Activated naive CD4-positive, alpha-beta T cell treated with anti-CD3 and anti-CD28 coated beads for 36 hours (primary cell): ENCODE data around the gene C4orf51. TPM values are rescaled to one million over a fixed set of nuclear protein-coding genes. Genes with fewer than 3 reads are reported as not detected.
"Not testable (repeated sequence)": the region's sequence is repeated elsewhere in the genome, so short reads cannot be mapped to it uniquely, and the experiment has no call there.

Experiments
- CTCF ChIA-PET: fragments of 350-600 bp; sonication (Branson Sonifier 250); formaldehyde crosslinking; loops from one replicate; lab custom pipeline; 2021; ENCODE audit warnings: antibody characterized with exemption; lab: Charles Lee
- DNase-seq: peaks from one replicate; pipeline ENCODE4 v3.0.0-alpha.2; 2020
- H3K27ac Mint-ChIP-seq: one replicate; pipeline ENCODE4 v1.8.0; 2021; ENCODE audit warnings: mild to moderate bottlenecking, mixed read lengths
- H3K27me3 Mint-ChIP-seq: one replicate; pipeline ENCODE4 v1.8.0; 2021; ENCODE audit warnings: low read depth, mixed read lengths
- H3K36me3 Mint-ChIP-seq: one replicate; pipeline ENCODE4 v1.8.0; 2021; ENCODE audit warnings: low read depth, mixed read lengths
- H3K4me1 Mint-ChIP-seq: one replicate; pipeline ENCODE4 v1.8.0; 2021; ENCODE audit warnings: low read depth, mixed read lengths
- H3K4me3 Mint-ChIP-seq: one replicate; pipeline ENCODE4 v1.8.0; 2021; ENCODE audit warnings: mild to moderate bottlenecking, moderate library complexity, mixed read lengths
- H3K9me3 Mint-ChIP-seq: one replicate; pipeline ENCODE4 v1.8.0; 2021; ENCODE audit warnings: mixed read lengths
- intact Hi-C: fragments of 100-400 bp; cut with micrococcal nuclease; formaldehyde crosslinking; loops from one replicate; pipeline ENCODE4 v1.15.1; 2023
- total RNA-seq, 2 experiments: library from RNA; stranded (reverse); gene quantifications; one replicate each; pipeline ENCODE4 v1.2.3, GENCODE V29; 2021

C4orf51 gene
- total RNA-seq, 2 experiments from 2014 or later, result not detected

- Mint-ChIP-seq H3K9me3 (peaks cover 5% of the 10 kb centered on the region), H3K4me3 (no peak overlapping the region), H3K4me1 (no peaks in the 10 kb centered on the region), H3K27ac (no peak overlapping the region), H3K36me3 (no peaks in the 10 kb centered on the region), H3K27me3 (peaks cover 12% of the 10 kb centered on the region)
- no peak for DNase-seq
- intact Hi-C loops, result no loop called here
- CTCF ChIA-PET, result no interaction called here
Measured at GRCh38 chr4:145680902-145681301, 956 bp downstream of the C4orf51 start.

GRCh38 chr4:145681518-145681917 is 1.6 kb downstream of the C4orf51 start:
- Mint-ChIP-seq H3K27ac (no peak overlapping the region), H3K4me1 (no peaks in the 10 kb centered on the region), H3K27me3 (peaks cover 12% of the 10 kb centered on the region), H3K4me3 (no peak overlapping the region), H3K36me3 (no peaks in the 10 kb centered on the region), H3K9me3 (peaks cover 5% of the 10 kb centered on the region)
- intact Hi-C loops, result no loop called here
- DNase-seq, result no peak
- CTCF ChIA-PET, result no interaction called here

GRCh38 chr4:145681956-145682355 is 2.0 kb downstream of the C4orf51 start:
- peaks cover 12% of the 10 kb centered on the region for H3K27me3 Mint-ChIP-seq
- no peak for DNase-seq
- intact Hi-C loops, result no loop called here
- H3K4me3 Mint-ChIP-seq, result no peak overlapping the region
- CTCF ChIA-PET, result no interaction called here
- no peaks in the 10 kb centered on the region for H3K4me1 Mint-ChIP-seq
- no peaks in the 10 kb centered on the region for H3K36me3 Mint-ChIP-seq
- peaks cover 5% of the 10 kb centered on the region for H3K9me3 Mint-ChIP-seq
- no peak overlapping the region for H3K27ac Mint-ChIP-seq

GRCh38 chr4:145686991-145687390 is 7.0 kb downstream of the C4orf51 start:
- Mint-ChIP-seq H3K4me1 (no peaks in the 10 kb centered on the region), H3K9me3 (no peaks in the 10 kb centered on the region), H3K4me3 (no peak overlapping the region), H3K36me3 (no peaks in the 10 kb centered on the region), H3K27ac (no peak overlapping the region), H3K27me3 (peaks cover 3% of the 10 kb centered on the region)
- CTCF ChIA-PET, result no interaction called here
- no peak for DNase-seq
- intact Hi-C loops, result no loop called here

GRCh38 chr4:145690610-145691009 is 10.7 kb downstream of the C4orf51 start:
- intact Hi-C loops, result no loop called here
- H3K27ac Mint-ChIP-seq, result no peak overlapping the region
- peaks cover 3% of the 10 kb centered on the region for H3K9me3 Mint-ChIP-seq
- H3K27me3 Mint-ChIP-seq, result no peaks in the 10 kb centered on the region
- CTCF ChIA-PET, result no interaction called here
- no peaks in the 10 kb centered on the region for H3K36me3 Mint-ChIP-seq
- no peaks in the 10 kb centered on the region for H3K4me1 Mint-ChIP-seq
- H3K4me3 Mint-ChIP-seq, result no peak overlapping the region
- DNase-seq, result no peak

GRCh38 chr4:145691416-145691815 is 11.5 kb downstream of the C4orf51 start:
- H3K4me1 Mint-ChIP-seq, result not testable (repeated sequence)

GRCh38 chr4:145694929-145695328 is 15.0 kb downstream of the C4orf51 start:
- H3K4me3 Mint-ChIP-seq, result no peak overlapping the region
- H3K9me3 Mint-ChIP-seq, result peaks cover 3% of the 10 kb centered on the region
- DNase-seq, result no peak
- CTCF ChIA-PET, result interaction anchor here (0.6 kb wide), 1 partner anchor 281 kb away, joined by 3 read pairs; no protein-coding TSS in a partner anchor
- H3K4me1 Mint-ChIP-seq, result no peaks in the 10 kb centered on the region
- intact Hi-C loops, result no loop called here
- H3K27me3 Mint-ChIP-seq, result no peaks in the 10 kb centered on the region
- H3K36me3 Mint-ChIP-seq, result no peaks in the 10 kb centered on the region
- H3K27ac Mint-ChIP-seq, result no peak overlapping the region

More at GRCh38 chr4:145691416-145691815, 11.5 kb downstream of the C4orf51 start:
- H3K27me3 Mint-ChIP-seq, DNase-seq, H3K4me3 Mint-ChIP-seq, H3K9me3 Mint-ChIP-seq, intact Hi-C loops, CTCF ChIA-PET, H3K27ac Mint-ChIP-seq, H3K36me3 Mint-ChIP-seq: not testable (repeated sequence)

GRCh38 chr4:145697332-145697731 is 17.4 kb downstream of the C4orf51 start:
- CTCF ChIA-PET, result no interaction called here
- H3K9me3 Mint-ChIP-seq, result peaks cover 3% of the 10 kb centered on the region
- intact Hi-C loops, result no loop called here
- H3K27me3 Mint-ChIP-seq, result no peaks in the 10 kb centered on the region
- no peaks in the 10 kb centered on the region for H3K4me1 Mint-ChIP-seq
- no peak overlapping the region for H3K27ac Mint-ChIP-seq
- no peak for DNase-seq
- H3K4me3 Mint-ChIP-seq, result no peak overlapping the region
- H3K36me3 Mint-ChIP-seq, result no peaks in the 10 kb centered on the region

GRCh38 chr4:145698507-145698906 is 18.6 kb downstream of the C4orf51 start:
- Mint-ChIP-seq H3K9me3 (peaks cover 3% of the 10 kb centered on the region), H3K36me3 (no peaks in the 10 kb centered on the region), H3K4me3 (no peak overlapping the region), H3K27ac (no peak overlapping the region), H3K4me1 (no peaks in the 10 kb centered on the region), H3K27me3 (no peaks in the 10 kb centered on the region)
- intact Hi-C loops, result no loop called here
- CTCF ChIA-PET, result interaction anchor here (0.6 kb wide), 1 partner anchor 465 kb away, joined by 3 read pairs; no protein-coding TSS in a partner anchor
- DNase-seq, result no peak

GRCh38 chr4:145703850-145704497 is 24.0 kb downstream of the C4orf51 start:
- intact Hi-C loops, result no loop called here
- Mint-ChIP-seq H3K9me3 (no peaks in the 10 kb centered on the region), H3K4me1 (no peaks in the 10 kb centered on the region), H3K36me3 (no peaks in the 10 kb centered on the region), H3K4me3 (no peak overlapping the region), H3K27me3 (no peaks in the 10 kb centered on the region), H3K27ac (no peak overlapping the region)
- no peak for DNase-seq
- CTCF ChIA-PET, result no interaction called here

GRCh38 chr4:145709336-145709735 is 29.4 kb downstream of the C4orf51 start:
- DNase-seq, result no peak
- intact Hi-C loops, result no loop called here
- Mint-ChIP-seq H3K27me3 (peaks cover 4% of the 10 kb centered on the region), H3K9me3 (peaks cover 13% of the 10 kb centered on the region), H3K4me1 (no peaks in the 10 kb centered on the region), H3K36me3 (peaks cover 4% of the 10 kb centered on the region), H3K4me3 (no peak overlapping the region), H3K27ac (no peak overlapping the region)
- CTCF ChIA-PET, result no interaction called here

- Mint-ChIP-seq H3K4me3 (no peak overlapping the region), H3K27ac (no peak overlapping the region), H3K9me3 (peaks cover 13% of the 10 kb centered on the region), H3K4me1 (no peaks in the 10 kb centered on the region), H3K27me3 (peaks cover 7% of the 10 kb centered on the region), H3K36me3 (peaks cover 4% of the 10 kb centered on the region)
- no peak for DNase-seq
- intact Hi-C loops, result no loop called here
- CTCF ChIA-PET, result no interaction called here
Measured at GRCh38 chr4:145709843-145710242, 29.9 kb downstream of the C4orf51 start.

- H3K4me3 Mint-ChIP-seq, result no peak overlapping the region
- intact Hi-C loops, result no loop called here
- no peak for DNase-seq
- peaks cover 2% of the 10 kb centered on the region for H3K36me3 Mint-ChIP-seq
- peaks cover 18% of the 10 kb centered on the region for H3K27me3 Mint-ChIP-seq
- no peak overlapping the region for H3K27ac Mint-ChIP-seq
- H3K9me3 Mint-ChIP-seq, result peaks cover 7% of the 10 kb centered on the region
- CTCF ChIA-PET, result no interaction called here
- H3K4me1 Mint-ChIP-seq, result peaks cover 14% of the 10 kb centered on the region
Measured at GRCh38 chr4:145716200-145716599, 36.3 kb downstream of the C4orf51 start.
